ENCODE data around the gene AGBL1.

AGBL1 gene

DNA sequence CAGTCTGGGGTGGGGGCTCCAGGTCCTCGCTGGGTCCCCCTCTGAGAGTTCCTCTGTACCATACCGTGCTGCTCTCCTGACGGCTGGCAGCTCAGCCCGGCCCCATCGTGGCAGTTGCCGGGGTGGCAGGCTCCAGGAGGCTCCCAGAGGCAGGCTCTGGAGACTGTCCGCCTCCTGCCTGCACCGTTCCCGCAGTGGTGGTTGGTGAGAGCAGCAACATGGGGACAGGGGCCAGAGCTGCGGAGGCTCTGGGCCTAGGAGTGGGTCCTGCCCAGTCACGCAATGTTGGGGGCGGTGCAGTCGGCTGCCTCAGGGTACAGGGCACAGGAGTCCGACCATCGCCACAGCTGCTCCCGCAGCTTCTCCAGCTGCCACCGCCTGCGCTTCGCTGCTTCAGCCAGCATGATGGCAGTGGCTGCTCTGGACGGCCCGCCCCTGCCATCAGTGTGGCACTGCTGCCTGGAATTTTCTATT lies 492.7 kb downstream of the AGBL1 start:
- DNase-seq: no peak

DNA sequence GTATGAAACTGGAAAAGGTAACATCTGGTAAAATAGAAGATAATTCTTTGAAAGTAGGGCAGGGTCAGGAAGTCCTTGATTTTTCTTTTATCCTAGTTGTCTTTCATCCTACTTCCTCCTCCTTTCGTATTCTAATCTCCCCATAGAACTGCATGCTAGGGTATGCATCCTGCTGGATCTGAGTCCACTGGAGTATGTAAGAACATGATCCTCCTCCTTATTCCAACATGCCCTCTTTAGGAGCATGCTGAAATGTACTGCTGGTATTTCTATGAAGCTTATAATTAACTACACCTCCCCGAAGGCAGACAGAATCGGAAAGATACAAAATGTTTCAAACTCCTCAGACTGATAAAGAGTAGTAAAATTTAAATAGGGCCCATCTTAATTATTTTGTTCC lies 493.8 kb downstream of the AGBL1 start:
- DNase-seq: no peak

DNA sequence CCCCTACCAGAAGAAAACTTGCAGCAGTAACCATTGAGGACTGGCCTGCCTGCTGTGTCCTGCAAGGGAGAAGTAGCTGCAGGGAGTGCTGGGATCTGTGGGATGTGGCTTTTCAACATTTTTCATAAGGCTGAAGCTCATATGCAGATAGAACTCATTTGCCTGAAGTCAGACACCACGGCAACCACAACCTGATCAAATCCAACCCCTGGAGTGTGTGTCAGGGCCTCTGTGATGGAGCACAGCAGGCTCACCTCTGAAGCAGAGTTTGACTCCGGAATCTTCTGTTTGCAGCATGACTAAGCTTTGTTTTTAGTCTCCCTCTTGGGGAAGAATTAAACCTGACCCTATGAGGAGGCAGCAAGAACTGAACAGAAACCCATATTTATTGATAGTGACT lies 508.7 kb downstream of the AGBL1 start:
- no peak for DNase-seq

- DNase-seq: no peak
These were observed 510.8 kb downstream of the AGBL1 start for GRCh38 chr15:86590461-86590860.

GRCh38 chr15:86591158-86591557 lies 511.5 kb downstream of the AGBL1 start:
- no peak for DNase-seq

DNA sequence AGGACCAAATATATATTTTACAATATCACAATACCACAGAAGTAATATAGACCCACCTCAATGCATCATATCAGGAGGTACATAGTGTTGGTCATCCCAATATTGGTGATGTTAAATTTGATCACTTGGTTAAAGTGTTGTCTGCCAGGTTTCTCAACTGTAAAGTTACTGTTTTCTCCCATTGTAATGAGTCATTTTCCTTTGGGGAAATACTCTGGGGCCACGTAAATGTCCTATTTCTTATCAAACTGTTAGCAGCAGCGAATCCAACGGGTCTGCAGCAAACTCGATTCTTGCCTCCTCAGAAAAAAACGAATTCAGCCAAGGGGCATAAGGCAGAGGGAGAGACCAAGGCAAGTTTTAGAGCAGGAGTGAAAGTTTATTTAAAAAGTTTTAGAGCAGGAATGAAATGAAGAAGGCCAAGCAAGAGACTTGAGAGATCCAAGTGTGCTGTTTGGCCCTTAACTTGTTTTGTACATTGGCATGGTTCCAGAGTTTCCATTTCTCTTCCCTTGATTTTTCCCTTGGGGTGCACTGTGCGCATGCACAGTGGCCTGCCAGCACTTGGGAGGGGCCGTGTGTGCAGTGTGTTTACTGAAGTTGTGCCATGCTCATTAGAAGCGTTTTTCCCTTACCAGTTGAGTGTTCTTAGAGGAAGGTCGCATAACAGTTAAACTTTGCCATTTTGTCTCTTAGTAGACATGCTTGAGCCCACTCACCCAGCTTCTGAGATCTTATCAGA lies 512.5 kb downstream of the AGBL1 start:
- DNase-seq: peak in 1 of 58 donors; percentile 1

DNA sequence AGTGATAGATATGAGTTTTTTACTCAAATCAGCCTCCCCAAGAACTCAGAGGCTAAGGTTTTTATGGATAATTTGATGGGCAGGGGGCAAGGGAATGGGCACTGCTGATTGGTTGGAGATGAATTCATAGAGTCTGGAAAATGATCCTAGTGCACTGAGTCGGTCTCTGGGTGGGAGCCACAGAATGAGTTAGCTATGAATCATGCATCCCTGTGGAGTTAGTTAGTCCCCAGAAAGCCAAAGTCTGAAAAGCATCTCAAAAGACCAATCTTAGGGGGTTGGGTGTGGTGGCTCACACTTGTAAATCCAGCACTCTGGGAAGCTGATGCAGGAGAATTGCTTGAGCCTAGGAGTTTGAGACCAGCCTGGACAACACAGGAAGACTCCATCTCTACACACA lies 516.1 kb downstream of the AGBL1 start:
- no peak for DNase-seq

DNA sequence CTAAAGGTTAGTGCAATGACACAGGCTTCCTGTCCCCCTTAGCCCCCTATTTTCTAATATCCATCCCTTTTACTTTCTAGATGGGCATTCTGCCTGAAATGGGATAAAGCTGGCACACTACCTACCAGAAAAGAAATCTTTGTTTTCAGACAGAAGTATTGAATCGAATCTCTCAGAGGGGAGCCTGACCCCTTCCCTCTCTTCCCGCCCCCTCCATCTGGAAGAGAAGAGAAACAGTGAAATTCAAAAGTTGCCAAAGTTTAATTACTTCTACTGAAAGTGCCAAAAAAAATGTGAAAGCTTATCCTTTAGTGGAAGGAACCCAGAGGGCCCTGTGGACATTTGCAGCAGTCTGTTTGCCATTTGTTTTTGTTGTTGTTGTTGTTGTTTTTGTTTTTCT lies 523.8 kb downstream of the AGBL1 start:
- peak in 7 of 58 donors; percentile 1 to 47 (median 18) for DNase-seq

DNA sequence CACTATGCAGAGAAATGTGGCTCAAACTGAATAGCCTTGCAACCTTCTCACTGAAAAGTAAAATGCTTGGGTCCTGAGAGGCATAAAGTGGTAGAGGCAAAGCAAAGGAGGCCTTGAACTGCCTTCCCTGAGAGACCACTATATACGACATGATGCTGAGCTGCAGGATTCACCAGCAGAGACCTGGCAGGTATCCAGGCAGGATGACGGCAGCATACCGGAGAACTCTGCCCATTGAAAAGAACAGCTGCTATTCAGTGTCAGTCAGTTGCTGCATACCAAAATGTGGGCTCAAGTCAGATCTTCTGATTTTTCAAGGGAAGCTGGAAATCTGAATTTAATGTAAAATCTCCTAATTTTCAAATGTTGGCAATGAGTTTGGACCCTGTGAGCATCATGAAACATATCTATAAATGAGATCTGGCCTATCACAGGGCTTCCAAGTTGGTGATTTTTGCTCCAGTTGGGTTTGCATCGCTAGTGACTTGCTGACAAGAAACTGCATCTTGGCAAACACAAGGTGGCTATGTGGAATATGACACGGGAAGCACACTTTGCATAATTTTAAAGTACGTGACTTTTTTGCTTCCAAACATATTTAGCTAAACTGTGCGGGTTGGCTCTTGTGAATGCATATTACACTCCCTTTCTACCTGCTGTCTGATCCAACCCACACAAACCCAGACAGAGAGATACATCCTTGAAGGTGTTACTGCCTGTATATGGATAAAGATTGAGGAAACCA lies 529.0 kb downstream of the AGBL1 start:
- peak in 10 of 58 donors; percentile 2 to 27 (median 8) for DNase-seq

DNA sequence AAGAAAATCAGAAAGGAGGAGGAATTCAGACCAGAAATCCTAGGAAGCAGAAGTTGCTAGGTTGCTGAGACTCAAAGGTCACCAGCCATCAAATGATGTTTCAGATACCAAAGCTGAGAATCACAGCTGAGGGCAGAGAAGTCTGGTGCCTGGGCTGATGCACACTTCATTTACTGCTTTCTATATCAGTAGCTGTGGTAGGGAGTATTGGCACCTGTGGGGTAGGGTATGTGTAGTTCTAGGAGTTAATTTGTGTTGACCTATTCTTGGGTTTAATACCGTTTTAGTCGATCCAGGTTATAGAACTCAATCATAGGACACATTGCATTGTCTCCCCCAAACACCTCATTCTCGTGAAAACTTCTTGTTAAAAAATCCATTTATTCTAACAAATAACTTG lies 529.6 kb downstream of the AGBL1 start:
- DNase-seq: no peak

- DNase-seq: no peak
These were observed 530.4 kb downstream of the AGBL1 start for GRCh38 chr15:86610038-86610437.

- no peak for DNase-seq
These were observed 531.9 kb downstream of the AGBL1 start for GRCh38 chr15:86611417-86612040.

- DNase-seq: no peak
These were observed 535.7 kb downstream of the AGBL1 start for GRCh38 chr15:86615411-86615810.

GRCh38 chr15:86615816-86616215 lies 536.1 kb downstream of the AGBL1 start:
- no peak for DNase-seq

DNA sequence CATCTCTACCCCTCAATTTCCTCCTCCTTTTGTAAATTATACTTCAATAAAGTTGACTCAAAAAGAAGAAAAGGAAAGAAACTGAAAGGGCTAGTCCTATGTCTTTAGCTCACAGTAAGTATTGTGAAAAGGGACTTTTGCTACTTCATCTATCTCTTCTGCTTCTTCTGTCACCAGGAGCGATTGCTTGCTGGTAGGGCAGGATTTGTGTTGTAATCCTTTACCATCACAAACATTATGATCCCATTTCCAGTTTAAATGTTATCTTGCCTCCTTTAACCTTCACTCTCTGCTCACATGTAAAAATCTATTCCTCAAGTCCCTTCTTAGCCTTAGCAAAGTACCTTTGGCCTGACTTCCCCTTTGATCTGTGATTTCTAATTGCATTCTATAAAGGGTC lies 537.1 kb downstream of the AGBL1 start:
- DNase-seq: no peak

- no peak for DNase-seq
These were observed 540.5 kb downstream of the AGBL1 start for GRCh38 chr15:86620157-86620556.

- no peak for DNase-seq
These were observed 541.1 kb downstream of the AGBL1 start for GRCh38 chr15:86620641-86621349.

DNA sequence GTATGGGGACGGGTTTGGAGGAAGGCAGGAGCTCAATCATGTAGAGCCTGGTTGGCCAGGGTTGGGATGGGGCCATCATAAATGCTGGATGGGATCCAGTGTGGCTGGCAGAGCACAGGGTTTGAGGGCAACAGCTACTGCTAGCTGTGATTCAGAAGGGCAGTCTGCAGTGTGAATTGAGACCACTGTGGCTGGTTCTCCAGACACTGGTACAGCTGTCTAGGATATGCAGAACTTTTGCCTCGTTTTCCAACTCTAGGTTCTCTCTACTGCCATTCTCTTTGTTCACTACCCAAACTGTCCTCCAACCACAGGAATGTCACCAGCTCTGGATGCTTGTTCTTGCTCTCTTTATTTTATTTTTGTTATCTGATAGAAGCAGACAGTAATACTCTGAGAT lies 543.6 kb downstream of the AGBL1 start:
- DNase-seq: no peak

- DNase-seq: peak in 39 of 58 donors; percentile 4 to 68 (median 31)
These were observed 544.8 kb downstream of the AGBL1 start for GRCh38 chr15:86624261-86625036.

- DNase-seq: no peak
These were observed 550.0 kb downstream of the AGBL1 start for GRCh38 chr15:86629409-86630356.
